HG03439 (cell line): ENCODE measurements around the gene GNAQ.

Source experiments
- ATAC-seq: cut with Tn5 transposase; IDR thresholded peaks from one replicate; pipeline ENCODE4 v1.9.1; 2021; ENCODE audit warnings: mild to moderate bottlenecking, moderate library complexity; ENCODE audit not compliant: unreplicated experiment

The GNAQ gene

DNA sequence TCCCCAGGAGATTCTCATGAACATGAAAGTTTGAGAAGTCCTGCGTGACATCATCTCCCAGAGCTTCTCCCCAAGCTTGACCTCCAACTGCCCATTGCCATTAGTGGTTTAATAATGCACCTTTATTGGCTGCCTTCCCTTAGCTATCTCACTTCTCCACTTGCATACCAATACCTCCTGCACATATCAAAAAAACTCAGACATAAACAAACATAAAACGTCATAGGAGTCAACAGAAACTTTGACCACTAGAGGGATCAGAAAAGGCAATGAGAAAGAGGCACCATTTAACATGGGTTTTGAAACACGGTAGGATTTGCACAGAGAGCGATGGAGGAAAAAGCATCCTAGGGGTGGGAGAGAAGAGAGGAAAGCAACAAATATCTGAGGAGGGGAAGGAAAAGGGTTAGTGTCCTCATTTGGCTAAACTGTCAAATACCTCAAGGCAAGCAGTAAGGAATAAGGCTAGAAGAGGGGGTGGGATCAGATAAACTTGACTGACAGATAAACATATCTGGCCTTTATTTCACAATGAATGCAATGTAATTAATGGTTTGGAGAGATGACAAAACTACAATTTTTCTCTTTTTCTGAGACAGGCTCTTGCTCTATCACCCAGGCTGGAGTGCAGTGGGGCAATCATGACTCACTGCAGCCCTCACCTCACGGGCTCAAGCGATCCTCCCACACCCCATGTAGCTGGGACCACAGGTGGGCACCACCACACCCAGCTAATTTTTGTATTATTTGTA, 27.0 kb downstream of the GNAQ start:
- no peak for ATAC-seq

- ATAC-seq = no peak
Observed at GRCh38 chr9:78003730-78004129, 27.9 kb downstream of the GNAQ start.

DNA sequence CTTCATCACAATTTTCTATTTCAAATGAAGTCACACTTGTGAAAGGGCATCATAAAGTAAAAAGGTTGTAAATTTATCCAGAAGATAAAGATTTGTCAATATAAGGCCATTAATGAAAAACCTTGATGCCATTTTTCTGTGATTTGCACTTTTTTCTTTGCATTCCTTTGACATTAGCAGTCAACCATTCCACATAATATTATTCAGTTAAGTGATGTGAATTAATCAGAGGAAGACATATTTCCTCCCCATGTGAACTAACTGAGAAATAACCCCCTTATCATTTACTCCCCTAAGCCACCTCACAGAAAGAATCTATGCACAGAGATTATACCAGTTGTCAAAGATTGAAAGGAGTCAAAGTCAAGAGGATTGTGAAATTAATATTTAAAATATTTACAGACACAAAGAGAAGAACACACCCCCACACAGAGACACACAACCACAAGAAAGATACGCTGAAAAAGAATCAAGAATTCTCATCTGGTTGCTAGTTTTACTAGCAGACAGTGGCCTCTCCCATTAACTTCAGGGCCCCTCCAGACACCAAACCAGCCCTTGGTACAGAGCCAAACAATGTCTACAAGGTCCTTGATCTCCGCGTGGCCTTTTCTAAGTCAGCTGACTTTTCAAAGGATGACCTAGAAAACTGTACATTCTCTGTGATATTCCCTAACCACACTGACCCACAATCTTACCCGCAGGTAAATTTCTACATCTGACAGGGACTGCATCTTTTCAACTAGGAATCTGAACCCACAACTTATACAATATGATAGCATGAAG, 29.5 kb downstream of the GNAQ start:
- no peak for ATAC-seq

DNA sequence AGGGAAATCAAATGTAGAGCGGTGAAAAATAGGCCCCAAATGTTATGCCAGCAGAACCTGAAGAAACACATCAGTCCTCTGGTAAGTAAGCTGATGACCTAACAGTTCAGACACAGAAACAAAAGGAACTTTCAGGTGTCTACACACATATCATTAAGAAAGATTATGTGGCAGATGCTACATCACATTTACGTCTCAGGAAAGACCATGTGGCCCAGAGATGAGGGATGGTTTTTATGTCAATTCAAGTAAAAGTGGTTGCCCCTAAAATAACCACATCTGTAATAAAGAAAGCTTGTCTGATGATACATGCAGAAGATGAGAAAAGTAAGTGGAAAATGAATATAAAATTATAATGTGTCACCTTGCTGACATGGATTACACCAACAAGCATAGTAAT, 31.4 kb downstream of the GNAQ start:
- ATAC-seq = no peak

GRCh38 chr9:77999231-77999631, 32.4 kb downstream of the GNAQ start:
- ATAC-seq = no peak

- ATAC-seq = no peak
Observed at GRCh38 chr9:77997611-77998284, 33.9 kb downstream of the GNAQ start.

- no peak for ATAC-seq
Observed at GRCh38 chr9:77996696-77997095, 34.9 kb downstream of the GNAQ start.

DNA sequence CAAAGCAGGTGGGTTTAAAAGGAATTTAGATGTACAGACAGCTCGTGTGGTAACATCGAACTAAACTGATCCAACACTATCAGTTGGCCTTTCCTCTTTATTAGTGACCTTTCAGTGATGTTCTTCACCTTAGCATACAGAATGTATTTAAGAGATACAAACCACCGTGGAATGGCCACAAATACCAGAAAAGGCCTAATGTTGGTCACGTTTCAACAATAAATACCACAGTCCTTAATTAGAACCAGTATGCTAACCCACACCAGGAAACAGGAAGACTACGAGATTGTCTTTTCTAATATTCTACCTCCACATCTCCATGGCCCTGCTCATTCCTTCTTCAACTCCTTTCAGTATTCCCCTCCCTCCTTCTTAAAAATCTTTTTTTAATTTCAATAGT, 40.4 kb downstream of the GNAQ start:
- no peak for ATAC-seq

DNA sequence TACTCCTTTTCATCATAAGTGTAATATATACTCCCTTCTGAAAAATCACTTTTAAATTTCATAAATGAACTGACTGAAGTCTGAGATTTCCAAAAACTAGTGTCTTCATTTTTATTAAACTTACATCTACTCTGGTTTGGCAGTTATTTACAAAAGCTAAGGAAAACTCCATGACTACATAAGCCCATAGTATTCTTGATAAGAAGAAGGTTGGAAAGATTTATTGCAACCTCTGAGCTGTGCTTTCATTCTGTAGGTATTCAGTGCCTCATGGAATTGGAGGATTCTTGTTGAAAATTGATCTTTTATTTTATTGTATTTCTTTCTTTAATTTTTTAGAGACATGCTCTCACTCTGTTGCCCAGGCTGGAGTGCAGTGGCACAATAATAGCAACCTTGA, 41.7 kb downstream of the GNAQ start:
- ATAC-seq = no peak

DNA sequence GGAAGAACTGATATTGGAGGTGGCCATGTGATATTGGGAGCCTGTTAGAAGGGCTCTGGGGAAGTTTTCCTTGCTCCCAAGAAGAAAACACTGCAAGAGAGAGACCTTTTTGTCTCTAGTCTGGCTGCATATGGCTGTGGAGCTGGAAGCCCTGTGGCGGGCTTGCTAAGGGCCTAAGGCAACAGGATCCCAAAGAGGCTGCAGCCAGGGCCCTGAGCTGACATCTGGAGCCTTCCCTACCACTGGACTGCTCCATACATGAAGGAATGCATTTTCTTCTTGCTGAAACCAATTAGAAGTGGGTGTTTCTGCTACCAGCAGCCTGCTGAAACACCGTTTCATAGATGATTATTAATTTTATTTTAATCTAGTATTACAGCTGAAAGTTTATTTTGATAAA, 42.2 kb downstream of the GNAQ start:
- no peak for ATAC-seq

GRCh38 chr9:77988630-77989029, 43.0 kb downstream of the GNAQ start:
- ATAC-seq = no peak

DNA sequence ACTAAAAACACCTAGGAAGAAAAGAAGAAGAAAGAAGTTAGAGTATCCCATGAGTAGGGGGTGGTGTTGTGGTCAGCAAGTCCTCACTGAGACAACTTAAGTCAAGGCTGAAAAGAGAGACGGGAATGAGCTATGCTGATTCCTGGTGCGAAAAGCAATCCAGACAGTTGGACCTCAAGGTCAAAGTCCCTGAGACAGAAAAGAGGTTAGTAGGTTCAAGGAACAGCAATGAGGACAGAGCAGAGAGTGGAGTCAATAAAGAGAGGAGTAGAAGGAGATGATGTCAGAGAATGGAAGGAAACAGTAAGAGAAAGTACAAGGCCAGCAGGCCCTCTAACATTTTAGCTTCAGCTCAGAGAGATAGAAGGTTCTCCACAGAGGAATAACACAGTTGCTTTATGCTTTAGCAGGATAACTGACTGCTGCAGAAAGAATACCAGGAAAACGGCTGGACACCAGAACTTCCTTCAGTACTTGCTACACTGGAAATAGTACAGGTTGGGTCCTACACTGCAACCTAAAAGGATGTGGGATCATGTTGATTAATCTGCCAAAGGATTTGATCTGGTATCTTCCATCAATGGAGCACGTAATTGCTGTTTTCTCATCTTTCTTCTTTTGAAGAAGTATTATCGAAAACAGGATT, 43.6 kb downstream of the GNAQ start:
- no peak for ATAC-seq

DNA sequence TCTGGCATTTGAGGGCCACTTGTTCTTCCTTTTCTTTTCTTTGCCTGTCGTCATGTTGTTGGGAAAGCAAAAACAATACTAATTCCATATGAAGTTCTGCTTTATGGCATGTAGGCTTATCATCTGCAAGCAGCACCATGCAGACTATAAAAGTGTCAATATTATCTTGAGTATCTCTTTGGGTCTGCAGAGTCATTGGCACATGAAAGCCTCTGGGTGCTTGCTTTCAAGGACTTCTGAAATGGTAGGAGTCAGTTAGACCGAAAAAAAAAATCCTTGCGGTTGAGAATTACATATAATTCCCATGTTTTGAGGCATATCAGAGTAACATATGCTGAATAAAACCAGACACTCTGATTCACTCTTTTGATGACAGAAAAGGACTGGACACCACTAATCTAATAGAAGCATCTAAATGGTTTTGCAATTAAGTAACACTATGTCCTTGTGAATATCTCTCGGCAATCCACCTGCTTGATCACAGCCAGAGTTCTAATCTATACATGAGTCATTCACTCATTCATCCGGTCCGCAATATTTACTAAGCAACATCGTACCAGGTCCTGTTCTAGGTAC, 44.4 kb downstream of the GNAQ start:
- ATAC-seq = no peak

DNA sequence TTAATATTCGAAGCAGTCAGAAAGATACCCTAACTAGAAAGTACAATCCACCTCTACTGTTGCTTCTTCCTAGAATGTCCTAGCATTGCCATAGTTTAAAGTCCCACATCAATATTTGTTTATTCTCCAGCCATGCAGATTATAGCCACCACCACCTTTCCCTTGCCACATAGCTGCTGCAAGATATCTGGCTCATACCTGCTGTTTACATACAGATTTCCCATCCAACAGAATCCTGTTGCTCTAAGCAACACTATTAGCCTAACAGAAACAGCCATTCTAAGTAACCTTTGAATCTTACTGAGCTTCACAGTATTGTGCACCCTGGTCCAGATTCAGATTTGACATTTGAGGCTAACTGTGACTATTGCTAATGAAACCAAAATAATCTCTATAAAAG, 45.6 kb downstream of the GNAQ start:
- no peak for ATAC-seq

- ATAC-seq = no peak
Observed at GRCh38 chr9:77983320-77983662, 48.3 kb downstream of the GNAQ start.

DNA sequence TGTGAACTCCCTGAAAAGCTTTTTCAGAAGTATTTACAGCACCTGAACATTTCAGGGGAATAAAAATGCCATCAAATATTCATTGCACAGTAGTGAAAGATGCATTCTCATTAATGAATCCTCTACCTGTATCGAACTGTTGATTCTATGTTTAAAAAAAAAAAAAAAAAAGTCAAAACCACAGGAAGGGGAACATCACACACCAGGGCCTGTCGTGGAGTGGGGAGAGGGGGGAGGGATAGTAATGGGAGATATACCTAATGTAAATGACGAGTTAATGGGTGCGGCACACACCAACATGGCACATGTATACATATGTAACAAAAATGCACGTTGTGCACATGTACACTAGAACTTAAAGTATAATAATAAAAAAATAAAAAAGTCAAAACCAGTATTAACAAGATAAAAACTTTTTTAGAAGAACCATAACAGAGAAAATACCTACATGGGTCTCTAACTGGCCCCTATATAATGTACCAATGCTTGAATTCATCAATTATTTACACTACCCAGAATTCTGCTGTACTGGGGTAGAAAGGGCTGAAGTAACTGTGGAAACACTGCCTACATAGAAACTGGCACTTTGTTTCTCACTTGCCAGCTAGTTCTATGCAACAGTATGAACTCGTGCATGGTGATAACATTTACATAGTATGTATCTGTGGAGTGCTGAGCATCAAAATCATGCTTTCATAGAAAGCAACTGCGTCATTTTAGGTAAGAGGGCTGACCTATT, 48.9 kb downstream of the GNAQ start:
- no peak for ATAC-seq

GRCh38 chr9:77981907-77982306, 49.7 kb downstream of the GNAQ start:
- ATAC-seq = no peak

DNA sequence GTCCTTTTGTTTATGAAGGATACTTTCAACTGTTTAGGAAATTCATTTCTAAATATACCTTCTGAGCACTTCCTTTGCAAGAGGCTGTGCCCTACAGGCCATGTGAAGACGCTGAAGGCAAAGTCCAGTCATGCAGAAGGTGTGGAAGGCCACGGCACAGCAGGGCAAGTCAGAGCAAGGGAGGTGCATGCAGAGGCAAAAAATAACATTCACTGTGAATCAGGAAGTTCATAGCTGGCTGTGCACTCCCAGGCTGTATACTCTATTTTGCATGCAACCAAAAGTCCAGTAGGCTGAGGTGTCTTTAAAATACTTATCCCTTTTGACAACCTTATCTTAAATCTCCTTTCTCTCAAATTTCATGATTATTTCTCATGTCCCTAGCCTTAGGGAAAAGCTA, 50.3 kb downstream of the GNAQ start:
- no peak for ATAC-seq

- no peak for ATAC-seq
Observed at GRCh38 chr9:77980622-77981021, 51.0 kb downstream of the GNAQ start.

- ATAC-seq = no peak
Observed at GRCh38 chr9:77978086-77978781, 53.4 kb downstream of the GNAQ start.
